Spleen (tissue), 11 donors: ENCODE data around the gene DPM2. TPM values are rescaled to one million over a fixed set of nuclear protein-coding genes. Genes with fewer than 3 reads are reported as not detected.

Experiments
- DNase-seq: peaks from one replicate; pipeline ENCODE4 v3.0.0-alpha.2; 2020
- H3K27ac ChIP-seq, 8 donors: fragments of 200-600 bp; sonication (generic) in 7 of 8; 1 replicate in 4 of 8; 2 replicates in 4 of 8; pipeline versions ENCODE4 v1.5.0 to v1.8.0; 2016 to 2021; ENCODE audit warnings: inconsistent platforms in 4 of 8, mild to moderate bottlenecking in 4 of 8, moderate library complexity in 1 of 8
- H3K27me3 ChIP-seq, 7 donors: fragments of 200-600 bp; sonication (generic) in 6 of 7; replicated peaks in 1 of 7; 1 replicate in 4 of 7; 2 replicates in 3 of 7; pipeline versions ENCODE4 v1.5.0 to v1.8.0; 2016 to 2021; ENCODE audit warnings: inconsistent platforms in 3 of 7, mild to moderate bottlenecking in 1 of 7
- H3K36me3 ChIP-seq, 6 donors: fragments of 200-600 bp; sonication (generic) in 5 of 6; 1 replicate in 4 of 6; 2 replicates in 2 of 6; pipeline versions ENCODE4 v1.5.0 to v1.8.0; 2016 to 2021; ENCODE audit warnings: inconsistent platforms in 2 of 6
- H3K4me1 ChIP-seq, 6 donors: fragments of 200-600 bp; sonication (generic) in 5 of 6; 1 replicate in 3 of 6; 2 replicates in 3 of 6; pipeline versions ENCODE4 v1.5.0 to v1.8.0; 2016 to 2021; ENCODE audit warnings: inconsistent platforms in 3 of 6
- H3K4me3 ChIP-seq, 8 donors: fragments of 200-600 bp; sonication (generic) in 7 of 8; 1 replicate in 4 of 8; 2 replicates in 4 of 8; pipeline versions ENCODE4 v1.5.0 to v1.8.0; 2016 to 2021; ENCODE audit warnings: inconsistent platforms in 4 of 8, mild to moderate bottlenecking in 4 of 8, moderate library complexity in 2 of 8
- H3K9me3 ChIP-seq, 8 donors: fragments of 200-600 bp; sonication (generic) in 7 of 8; 1 replicate in 4 of 8; 2 replicates in 4 of 8; pipeline versions ENCODE4 v1.5.0 to v1.8.0; 2016 to 2021; ENCODE audit warnings: inconsistent platforms in 4 of 8
- CTCF ChIP-seq, 11 experiments: fragments of 200-600 bp in 7 of 11; fragments of 450-650 bp in 4 of 11; sonication (generic) in 4 of 11; IDR thresholded peaks in 8 of 11; conservative IDR thresholded peaks in 3 of 11; 1 replicate in 7 of 11; 2 replicates in 4 of 11; pipeline versions ENCODE4 v1.4.0 to v1.8.0; 2016 to 2021; ENCODE audit warnings: antibody characterized with exemption in 11 of 11, inconsistent platforms in 4 of 11, mild to moderate bottlenecking in 1 of 11
- POLR2A ChIP-seq, 3 donors: fragments of 450-650 bp; IDR thresholded peaks; one replicate each; pipeline ENCODE4 v1.5.1; 2017; ENCODE audit warnings: antibody characterized with exemption in 3 of 3, mild to moderate bottlenecking in 1 of 3
- POLR2AphosphoS5 ChIP-seq, 3 donors: sonication (generic); formaldehyde crosslinking; IDR thresholded peaks; one replicate each; pipeline ENCODE4 v1.5.1; 2017; ENCODE audit warnings: antibody characterized with exemption in 3 of 3
- WGBS, 5 donors: extraction: QIAGEN DNeasy Blood & Tissue Kit in 3 of 5; methylation state at CpG; one replicate each; pipeline versions ENCODE4 v1.1.5 to v1.1.7; 2013 to 2018; 5-methylcytosine and 5-hydroxymethylcytosine counted together
- intact Hi-C: fragments of 100-400 bp; cut with DNase I; formaldehyde crosslinking; loops from one replicate; pipeline ENCODE4 v1.15.0; 2023; ENCODE audit warnings: low total_unique reads
- polyA plus RNA-seq, 3 donors: library from polyadenylated mRNA; stranded (reverse); fragments of 200-250 nt; gene quantifications; one replicate each; pipeline ENCODE4 v1.2.1, GENCODE V29; 2013
- total RNA-seq, 7 donors: library from RNA; depleted of rRNA in 3 of 7; stranded (reverse); fragments of >200 nt in 3 of 7; fragmentation: NEBNext Ultra II Directional in 4 of 7; extraction: Animal tissue kit (Norgen Biotek cat#: 25700) in 4 of 7; gene quantifications; one replicate each; pipeline versions ENCODE4 v1.1.0 to v1.2.1, GENCODE V29; 2016 to 2021
- donor health status: healthy with polysubstance abuse.
- donor health status: DM: no; HTN: no; CAD: no; lungs with moderate emphysema.
- donor health status: DM: no; HTN: no; CAD: no.
- donor health status: Bipolar disorder and iron deficiency.
- donor health status: healthy.
- donor health status: DM: no; HTN: no; CAD: no.
- donor health status: DM: yes; HTN: yes; CAD: no.

DPM2 gene
- total and polyA plus RNA-seq, 10 donors, result 19.5 to 33.8 (median 25.4) TPM

GRCh38 chr9:127909839-127910273, 27.8 kb downstream of the DPM2 start:
- no peak overlapping the region for H3K4me3 ChIP-seq
- H3K36me3 ChIP-seq, result peaks cover 3 to 77% (median 55%) of the 10 kb centered on the region in 6 donors
- H3K27me3 ChIP-seq, result no peaks in the 10 kb centered on the region
- intact Hi-C loops, result no loop called here
- peak in 1 of 3 donors; percentile 53 for TF ChIP-seq POLR2AphosphoS5 (IDR thresholded peaks at IDR 0.05)
- no peak for TF ChIP-seq CTCF (IDR thresholded peaks at IDR 0.05 in 8 of 11, conservative IDR thresholded peaks at IDR 0.05 in 3 of 11)
- peak overlapping the region in 4 of 8 donors; percentile 9 to 63 (median 54) for H3K27ac ChIP-seq
- peaks cover 26 to 90% (median 64%) of the 10 kb centered on the region in 6 donors for H3K4me1 ChIP-seq
- 87 to 92% (median 89%) methylated on average over 13 to 17 of the region's 17 CpGs for WGBS, 5 donors
- no peaks in the 10 kb centered on the region for H3K9me3 ChIP-seq
- no peak for DNase-seq

GRCh38 chr9:127908660-127908926, 29.1 kb downstream of the DPM2 start:
- DNase-seq, result no peak
- 96 to 97% (median 97%) methylated on average over 5 to 10 of the region's 10 CpGs for WGBS, 5 donors
- H3K4me3 ChIP-seq, result no peak overlapping the region
- H3K27me3 ChIP-seq, result no peaks in the 10 kb centered on the region
- no peaks in the 10 kb centered on the region for H3K9me3 ChIP-seq
- TF ChIP-seq POLR2AphosphoS5 (IDR thresholded peaks at IDR 0.05) (peak in 1 of 3 donors; percentile 8), CTCF (IDR thresholded peaks at IDR 0.05 in 8 of 11, conservative IDR thresholded peaks at IDR 0.05 in 3 of 11) (no peak)
- peaks cover 39 to 90% (median 66%) of the 10 kb centered on the region in 6 donors for H3K4me1 ChIP-seq
- peak overlapping the region in 4 of 8 donors; percentile 90 to 94 (median 91) for H3K27ac ChIP-seq
- intact Hi-C loops, result no loop called here
- H3K36me3 ChIP-seq, result peaks cover 3 to 65% (median 52%) of the 10 kb centered on the region in 6 donors

GRCh38 chr9:127907867-127908659, 29.6 kb downstream of the DPM2 start:
- WGBS, 5 donors, result 81 to 94% (median 89%) methylated on average over 32 to 35 of the region's 35 CpGs
- peak; percentile 76 for DNase-seq
- intact Hi-C loops, result no loop called here
- peaks cover 3 to 59% (median 46%) of the 10 kb centered on the region in 6 donors for H3K36me3 ChIP-seq
- TF ChIP-seq POLR2A (IDR thresholded peaks at IDR 0.05) (no peak), CTCF (IDR thresholded peaks at IDR 0.05 in 8 of 11, conservative IDR thresholded peaks at IDR 0.05 in 3 of 11) (no peak), POLR2AphosphoS5 (IDR thresholded peaks at IDR 0.05) (peak in 1 of 3 donors; percentile 15)
- H3K4me1 ChIP-seq, result peaks cover 44 to 90% (median 66%) of the 10 kb centered on the region in 6 donors
- no peaks in the 10 kb centered on the region for H3K9me3 ChIP-seq
- H3K4me3 ChIP-seq, result no peak overlapping the region
- H3K27me3 ChIP-seq, result no peaks in the 10 kb centered on the region
- peak overlapping the region in 6 of 8 donors; percentile 89 to 94 (median 91) for H3K27ac ChIP-seq

- Histone ChIP-seq H3K27ac (peak overlapping the region; percentile 78 to 94 (median 91)), H3K9me3 (no peaks in the 10 kb centered on the region), H3K4me3 (peak overlapping the region in 6 of 8 donors; percentile 16 to 65 (median 32)), H3K4me1 (peaks cover 58 to 92% (median 76%) of the 10 kb centered on the region in 6 donors), H3K36me3 (peaks cover 0 to 37% (median 29%) of the 10 kb centered on the region in 6 donors), H3K27me3 (no peaks in the 10 kb centered on the region)
- intact Hi-C loops, result no loop called here
- TF ChIP-seq CTCF (IDR thresholded peaks at IDR 0.05 in 8 of 11, conservative IDR thresholded peaks at IDR 0.05 in 3 of 11), result no peak
- peak; percentile 46 to 49 (median 48) for TF ChIP-seq POLR2AphosphoS5 (IDR thresholded peaks at IDR 0.05)
- no peak for TF ChIP-seq POLR2A (IDR thresholded peaks at IDR 0.05)
- peak; percentile 90 for DNase-seq
- 39 to 60% (median 47%) methylated on average over 12 of the region's 12 CpGs for WGBS, 5 donors
Observed at GRCh38 chr9:127905788-127906191, 31.9 kb downstream of the DPM2 start.
